ENCODE results near the gene CDH16.

Gene CDH16

GRCh38 chr16:66862023-66862520 is 56.6 kb downstream of the CDH16 start:
- no peak for DNase-seq

DNA sequence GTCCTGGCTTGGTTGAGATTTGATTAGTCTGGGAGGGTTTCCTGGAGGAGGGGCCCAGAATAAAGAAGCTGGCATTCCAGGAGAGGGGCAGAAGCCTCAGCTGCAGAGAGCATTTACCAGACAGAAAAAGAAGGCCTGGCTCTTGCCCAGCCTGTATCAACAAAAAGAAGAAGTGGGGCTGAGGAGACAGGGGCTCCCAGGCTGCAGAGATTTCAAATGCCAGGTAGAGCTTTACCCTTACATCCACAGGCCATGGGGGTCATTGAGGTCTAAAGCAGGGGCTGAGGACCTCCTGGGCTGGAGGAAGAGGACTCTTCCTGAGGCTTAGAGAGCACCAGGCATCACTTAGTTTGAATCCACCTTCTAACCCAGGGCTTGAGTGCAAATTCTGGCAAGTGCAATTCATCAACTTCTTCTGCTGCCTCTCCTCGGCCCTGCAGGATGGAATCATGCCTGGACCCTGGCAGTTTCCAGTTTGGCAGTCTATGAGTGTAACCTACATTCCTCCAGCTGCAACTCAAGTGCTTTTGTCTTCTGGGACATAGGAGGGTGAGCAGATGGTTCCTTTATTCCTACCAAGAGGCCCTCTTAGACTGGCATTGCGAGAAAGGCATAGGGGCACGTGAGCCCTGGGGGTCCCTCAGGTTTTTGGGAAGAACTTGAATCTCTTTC is 59.2 kb downstream of the CDH16 start:
- no peak for DNase-seq

- no peak for DNase-seq
These were observed 59.8 kb downstream of the CDH16 start for GRCh38 chr16:66858740-66859396.

Measured in effector CD8-positive, alpha-beta T cell (primary cell).